Naive thymus-derived CD8-positive, alpha-beta T cell (primary cell): ENCODE data around the gene SIRT4. TPM values are rescaled to one million over a fixed set of nuclear protein-coding genes. Genes with fewer than 3 reads are reported as not detected.

Experiments used
- ATAC-seq, 2 donors: fragments of 150-1000 bp; cut with Tn5 transposase in 1 of 2; sonication (Bioruptor Pico), chemical (Tn5 transposase) in 1 of 2; 1 replicate in 1 of 2; 2 replicates in 1 of 2; pipeline ENCODE4 v1.10.0; 2021; ENCODE audit warnings: mild to moderate bottlenecking in 2 of 2, moderate library complexity in 2 of 2
- POLR2A ChIA-PET: fragments of 350-600 bp; sonication (Branson Sonifier 250); formaldehyde crosslinking; loops from one replicate; lab custom pipeline; 2021; ENCODE audit warnings: antibody characterized with exemption; lab: Charles Lee
- DNase-seq, 10 donors: peaks; one replicate each; pipeline versions ENCODE4 v3.0.0 to v3.0.0-alpha.2; 2020 to 2022
- H3K27ac Mint-ChIP-seq, 10 donors: one replicate each; pipeline ENCODE4 v1.8.0; 2020 to 2022; ENCODE audit warnings: mild to moderate bottlenecking in 10 of 10, mixed read lengths in 10 of 10, moderate library complexity in 4 of 10, inconsistent platforms in 1 of 10
- H3K27me3 Mint-ChIP-seq, 5 donors: one replicate each; pipeline ENCODE4 v1.8.0; 2021 to 2022; ENCODE audit warnings: mixed read lengths in 5 of 5
- H3K36me3 Mint-ChIP-seq, 3 donors: one replicate each; pipeline ENCODE4 v1.8.0; 2020 to 2022; ENCODE audit warnings: mixed read lengths in 3 of 3, mild to moderate bottlenecking in 2 of 3, inconsistent platforms in 1 of 3
- H3K4me1 Mint-ChIP-seq, 4 donors: one replicate each; pipeline ENCODE4 v1.8.0; 2021 to 2022; ENCODE audit warnings: mixed read lengths in 4 of 4
- H3K4me3 Mint-ChIP-seq, 10 donors: one replicate each; pipeline ENCODE4 v1.8.0; 2020 to 2022; ENCODE audit warnings: mild to moderate bottlenecking in 10 of 10, mixed read lengths in 10 of 10, moderate library complexity in 6 of 10, inconsistent platforms in 1 of 10
- H3K9me3 Mint-ChIP-seq, 9 donors: one replicate each; pipeline ENCODE4 v1.8.0; 2020 to 2022; ENCODE audit warnings: mixed read lengths in 9 of 9, mild to moderate bottlenecking in 3 of 9, inconsistent platforms in 1 of 9, moderate library complexity in 1 of 9
- polyA plus RNA-seq, 3 donors: library from polyadenylated mRNA; unstranded; fragments of 300-500 nt; fragmentation: Illumina TruSeq; gene quantifications; one replicate each; pipeline ENCODE4 v1.2.3, GENCODE V29; 2021
- total RNA-seq, 8 experiments: library from RNA in 2 of 8; stranded (reverse) in 2 of 8; gene quantifications; one replicate each; pipeline ENCODE4 v1.2.3 and lab custom pipeline; 2021 to 2026

Gene SIRT4
- total and polyA plus RNA-seq, 5 experiments from 2014 or later = 1.9 to 4.1 (median 2.4) TPM

DNA sequence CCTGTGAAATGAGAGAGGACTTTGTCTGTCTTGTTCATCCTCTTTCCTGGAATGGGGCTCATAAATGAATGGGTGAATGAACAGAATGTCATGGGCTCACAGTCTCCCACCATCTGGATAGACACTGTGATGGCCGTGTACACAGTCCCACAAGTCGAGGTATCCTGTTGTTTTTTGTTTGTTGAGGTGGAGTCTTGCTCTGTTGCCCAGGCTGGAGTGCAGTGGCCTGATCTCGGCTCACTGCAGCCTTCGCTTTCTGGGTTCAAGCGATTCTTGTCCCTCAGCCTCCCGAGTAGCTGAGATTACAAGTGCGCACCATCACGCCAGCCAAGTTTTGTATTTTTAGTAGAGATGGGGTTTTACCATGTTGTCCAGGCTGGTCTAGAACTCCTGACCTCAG, 41.6 kb downstream of the SIRT4 start:
- no peak overlapping the region for H3K27ac Mint-ChIP-seq
- no peaks in the 10 kb centered on the region for H3K4me1 Mint-ChIP-seq
- POLR2A ChIA-PET = no interaction called here
- peaks cover 0 to 2% (median 0%) of the 10 kb centered on the region in 5 donors for H3K27me3 Mint-ChIP-seq
- H3K4me3 Mint-ChIP-seq = no peak overlapping the region
- DNase-seq = no peak
- peaks cover 0 to 2% (median 0%) of the 10 kb centered on the region in 3 donors for H3K36me3 Mint-ChIP-seq
- ATAC-seq = no peak
- H3K9me3 Mint-ChIP-seq = peaks cover 0 to 4% (median under 1%) of the 10 kb centered on the region in 9 donors

DNA sequence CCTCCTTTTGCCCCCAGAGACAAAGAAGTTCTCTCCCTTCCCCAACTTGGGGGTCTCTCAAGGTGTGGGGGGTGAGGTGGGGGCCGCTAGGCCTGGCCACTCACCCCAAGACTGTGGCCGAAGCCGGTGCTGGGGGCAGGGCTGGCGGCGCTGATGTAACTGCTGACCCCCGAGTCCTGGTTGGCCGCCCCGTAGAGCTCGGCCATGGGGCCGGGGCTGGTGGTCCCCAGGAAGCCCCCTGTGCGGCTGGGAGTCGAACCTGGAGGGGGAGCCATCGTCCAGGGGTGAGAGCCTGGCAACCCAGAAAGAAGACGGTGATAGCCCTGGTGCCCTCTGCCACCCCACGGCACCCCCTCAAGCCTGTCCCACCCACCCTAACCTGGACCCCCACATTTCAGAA, 43.9 kb downstream of the SIRT4 start:
- no peak overlapping the region for H3K4me3 Mint-ChIP-seq
- H3K36me3 Mint-ChIP-seq = no peaks in the 10 kb centered on the region
- no peaks in the 10 kb centered on the region for H3K9me3 Mint-ChIP-seq
- H3K27me3 Mint-ChIP-seq = peaks cover 0 to 2% (median 0%) of the 10 kb centered on the region in 5 donors
- H3K27ac Mint-ChIP-seq = no peak overlapping the region
- ATAC-seq (no peak), DNase-seq (no peak)
- no peaks in the 10 kb centered on the region for H3K4me1 Mint-ChIP-seq
- POLR2A ChIA-PET = no interaction called here

DNA sequence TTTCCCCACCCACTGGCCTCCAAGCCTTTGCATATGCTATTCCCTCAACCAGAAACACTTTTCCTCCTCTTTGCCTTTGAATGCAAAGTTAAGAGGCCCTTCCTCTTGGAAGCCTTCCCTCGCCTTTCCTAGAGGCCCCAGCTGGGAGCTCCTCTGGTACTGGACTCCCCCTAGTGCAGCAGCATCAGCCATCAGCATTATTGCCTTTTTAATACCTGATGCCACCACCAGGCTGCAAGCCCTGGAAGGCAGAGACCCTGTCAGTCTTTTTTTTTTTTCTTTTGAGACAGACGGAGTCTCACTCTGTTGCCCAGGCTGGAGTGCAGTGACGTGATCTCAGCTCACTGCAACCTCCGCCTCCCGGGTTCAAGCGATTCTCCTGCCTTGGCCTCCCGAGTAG, 44.6 kb downstream of the SIRT4 start:
- ATAC-seq = no peak
- H3K27me3 Mint-ChIP-seq = peaks cover 0 to 3% (median 0%) of the 10 kb centered on the region in 5 donors

DNA sequence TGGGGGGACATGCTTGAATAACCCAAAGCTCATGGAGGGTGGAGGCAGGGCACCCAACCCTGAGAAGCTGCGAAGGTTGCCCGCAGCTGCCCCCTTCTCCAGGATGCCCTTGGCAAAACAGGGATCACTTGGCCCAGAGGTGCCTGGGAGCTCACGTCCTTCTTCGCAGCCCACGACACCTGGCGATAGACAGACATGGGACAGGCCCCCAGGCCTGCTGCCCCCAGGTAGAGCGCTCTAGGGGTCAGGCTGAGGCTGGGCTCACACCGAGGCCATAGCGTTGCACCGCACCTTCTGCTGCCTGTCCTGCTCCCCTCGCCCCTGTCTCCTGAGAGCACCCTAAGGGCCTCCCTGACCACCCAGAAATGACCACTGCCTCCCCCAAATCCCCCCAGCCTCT, 45.6 kb downstream of the SIRT4 start:
- Mint-ChIP-seq H3K27me3 (peaks cover 0 to 4% (median 0%) of the 10 kb centered on the region in 5 donors), H3K4me1 (no peaks in the 10 kb centered on the region), H3K27ac (no peak overlapping the region), H3K9me3 (no peaks in the 10 kb centered on the region), H3K4me3 (no peak overlapping the region), H3K36me3 (no peaks in the 10 kb centered on the region)
- no peak for ATAC-seq
- POLR2A ChIA-PET = no interaction called here
- DNase-seq = no peak

More for the DNA sequence above, 44.6 kb downstream of the SIRT4 start:
- no peaks in the 10 kb centered on the region for H3K4me1 Mint-ChIP-seq
- no peaks in the 10 kb centered on the region for H3K36me3 Mint-ChIP-seq
- H3K27ac Mint-ChIP-seq = no peak overlapping the region
- H3K4me3 Mint-ChIP-seq = no peak overlapping the region
- no peak for DNase-seq
- H3K9me3 Mint-ChIP-seq = no peaks in the 10 kb centered on the region
- POLR2A ChIA-PET = no interaction called here

DNA sequence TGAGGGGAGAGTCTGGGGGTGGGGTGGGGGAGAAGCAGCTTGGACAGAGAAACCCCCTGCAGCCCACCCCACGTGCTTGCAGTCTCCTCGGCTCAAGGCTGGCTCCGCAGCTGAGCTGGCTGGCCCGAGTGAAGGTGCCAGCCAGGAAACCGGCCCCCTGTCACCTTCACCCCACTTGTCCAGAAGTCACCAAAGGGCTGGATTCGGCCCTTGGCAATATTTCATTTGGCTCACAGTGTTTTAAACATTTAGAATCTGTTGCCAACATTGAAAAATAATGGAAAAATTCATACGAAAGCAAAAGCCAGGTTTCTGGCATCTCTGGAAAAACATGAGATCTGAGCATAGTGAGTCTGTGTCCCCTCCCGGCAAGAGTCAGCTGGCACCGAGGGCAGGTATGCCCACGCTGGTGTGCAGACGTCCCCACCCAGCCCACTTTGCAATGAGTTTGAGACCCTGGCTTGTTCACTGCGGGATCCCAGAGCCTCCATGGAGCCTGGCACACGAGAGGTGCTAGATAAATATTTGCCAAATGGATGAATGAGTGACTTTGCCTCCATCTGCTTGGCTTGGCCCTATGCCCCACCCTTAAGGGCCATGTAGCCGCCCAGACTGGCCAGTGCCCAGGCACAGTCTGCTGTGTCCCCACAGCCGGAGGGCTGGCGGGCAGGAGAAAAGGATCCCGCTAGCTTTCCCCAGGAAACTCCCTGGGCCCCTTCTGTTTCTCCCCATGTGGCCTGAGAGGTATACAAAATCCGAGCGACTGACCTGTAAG, 48.6 kb downstream of the SIRT4 start:
- H3K4me3 Mint-ChIP-seq = no peak overlapping the region
- no peaks in the 10 kb centered on the region for H3K9me3 Mint-ChIP-seq
- H3K36me3 Mint-ChIP-seq = no peaks in the 10 kb centered on the region
- ATAC-seq (no peak), DNase-seq (no peak)
- H3K4me1 Mint-ChIP-seq = no peaks in the 10 kb centered on the region
- peaks cover 0 to 9% (median 3%) of the 10 kb centered on the region in 5 donors for H3K27me3 Mint-ChIP-seq
- POLR2A ChIA-PET = no interaction called here
- no peak overlapping the region for H3K27ac Mint-ChIP-seq

DNA sequence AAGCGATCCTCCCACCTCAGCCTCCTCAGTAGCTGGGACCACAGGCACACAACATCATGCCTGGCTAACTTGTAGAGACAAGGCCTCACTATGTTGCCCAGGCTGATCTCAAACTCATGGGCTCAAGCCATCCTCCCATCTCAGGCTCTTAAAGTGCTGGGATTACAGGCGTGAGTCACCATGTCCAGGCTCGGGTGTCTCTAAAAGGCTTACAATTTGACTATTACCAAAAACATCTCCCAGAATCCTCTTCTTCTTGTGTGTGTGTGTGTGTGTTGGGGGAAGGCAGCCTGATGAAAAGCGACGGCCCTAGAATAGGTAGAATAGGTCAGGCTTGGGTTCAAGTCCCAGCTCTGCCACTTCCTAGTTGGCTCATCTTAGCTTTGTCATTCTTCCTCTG, 50.0 kb downstream of the SIRT4 start:
- no peak for ATAC-seq
- POLR2A ChIA-PET = interaction anchor here (0.7 kb wide), 1 partner anchor 15 kb away, joined by 3 read pairs; no protein-coding TSS in a partner anchor
- H3K9me3 Mint-ChIP-seq = no peaks in the 10 kb centered on the region

DNA sequence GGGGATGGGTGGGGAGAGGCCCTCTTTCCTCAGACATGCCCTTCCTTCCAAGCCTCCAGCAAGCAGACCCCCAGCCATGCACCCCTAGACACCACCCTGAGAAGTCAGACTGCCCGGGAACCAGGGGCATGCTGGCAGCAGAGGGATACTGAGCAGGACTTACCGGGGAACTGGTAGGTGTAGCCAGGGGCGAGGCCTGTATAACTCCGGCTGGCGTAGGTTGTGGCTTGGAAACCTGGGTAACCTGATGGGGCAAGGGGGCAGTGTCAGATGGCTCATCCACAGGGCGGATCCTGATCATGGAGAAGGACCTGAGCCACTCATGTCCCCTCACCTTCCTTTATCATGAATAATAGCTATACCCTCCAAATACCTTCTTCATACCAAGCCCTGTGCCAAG, 51.0 kb downstream of the SIRT4 start:
- no peak overlapping the region for H3K4me3 Mint-ChIP-seq
- no peaks in the 10 kb centered on the region for H3K36me3 Mint-ChIP-seq
- POLR2A ChIA-PET = no interaction called here
- ATAC-seq = no peak
- H3K9me3 Mint-ChIP-seq = no peaks in the 10 kb centered on the region
- peaks cover 0 to 3% (median 0%) of the 10 kb centered on the region in 4 donors for H3K4me1 Mint-ChIP-seq
- no peak overlapping the region for H3K27ac Mint-ChIP-seq
- no peak for DNase-seq
- H3K27me3 Mint-ChIP-seq = peaks cover 3 to 19% (median 13%) of the 10 kb centered on the region in 5 donors

More for the DNA sequence above, 50.0 kb downstream of the SIRT4 start:
- no peak overlapping the region for H3K4me3 Mint-ChIP-seq
- H3K4me1 Mint-ChIP-seq = no peaks in the 10 kb centered on the region
- DNase-seq = no peak
- no peak overlapping the region for H3K27ac Mint-ChIP-seq
- H3K27me3 Mint-ChIP-seq = peaks cover 0 to 11% (median 7%) of the 10 kb centered on the region in 5 donors
- no peaks in the 10 kb centered on the region for H3K36me3 Mint-ChIP-seq

DNA sequence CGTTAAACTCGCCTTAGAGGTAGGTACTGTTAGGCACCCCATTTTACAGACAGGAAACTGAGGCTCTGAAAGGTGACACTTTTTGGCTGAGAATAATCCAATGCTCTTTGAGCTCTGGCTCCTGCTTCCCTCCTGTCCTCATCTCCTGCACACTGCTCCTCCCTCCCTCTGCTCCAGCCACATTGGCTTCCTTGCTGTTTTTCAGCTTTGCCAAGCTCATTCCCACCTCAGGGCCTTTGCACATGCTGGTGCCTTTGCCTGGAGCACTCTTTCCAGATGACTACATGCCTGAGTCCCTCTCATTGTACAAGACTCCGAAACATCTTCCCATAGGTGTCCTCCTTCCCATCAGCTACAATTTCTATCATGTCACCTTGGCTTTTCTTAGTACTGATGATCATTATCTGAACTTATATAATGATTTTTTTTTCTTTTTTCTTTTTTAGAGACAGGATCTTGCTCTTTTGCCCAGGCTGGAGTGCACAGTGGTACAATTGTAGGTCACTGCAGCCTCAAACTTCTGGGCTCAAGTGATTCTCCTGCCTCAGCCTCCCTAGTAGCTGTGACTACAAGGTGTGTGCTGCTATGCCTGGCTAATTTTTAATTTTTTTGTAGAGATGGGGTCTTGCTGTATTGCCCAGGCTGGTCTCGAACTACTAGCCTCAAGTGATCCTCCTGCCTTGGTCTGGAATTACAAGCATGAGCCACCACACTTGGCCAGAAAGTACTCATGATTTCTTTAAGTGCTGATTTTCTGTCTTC, 51.6 kb downstream of the SIRT4 start:
- ATAC-seq = no peak
- Mint-ChIP-seq H3K9me3 (no peaks in the 10 kb centered on the region), H3K27me3 (peaks cover 3 to 25% (median 15%) of the 10 kb centered on the region in 5 donors), H3K36me3 (no peaks in the 10 kb centered on the region), H3K27ac (peak overlapping the region in 1 of 10 donors; percentile 52), H3K4me1 (peaks cover 0 to 3% (median 0%) of the 10 kb centered on the region in 4 donors), H3K4me3 (no peak overlapping the region)
- POLR2A ChIA-PET = interaction anchor here (0.6 kb wide), 1 partner anchor 555 kb away, joined by 4 read pairs; no protein-coding TSS in a partner anchor
- DNase-seq = no peak

DNA sequence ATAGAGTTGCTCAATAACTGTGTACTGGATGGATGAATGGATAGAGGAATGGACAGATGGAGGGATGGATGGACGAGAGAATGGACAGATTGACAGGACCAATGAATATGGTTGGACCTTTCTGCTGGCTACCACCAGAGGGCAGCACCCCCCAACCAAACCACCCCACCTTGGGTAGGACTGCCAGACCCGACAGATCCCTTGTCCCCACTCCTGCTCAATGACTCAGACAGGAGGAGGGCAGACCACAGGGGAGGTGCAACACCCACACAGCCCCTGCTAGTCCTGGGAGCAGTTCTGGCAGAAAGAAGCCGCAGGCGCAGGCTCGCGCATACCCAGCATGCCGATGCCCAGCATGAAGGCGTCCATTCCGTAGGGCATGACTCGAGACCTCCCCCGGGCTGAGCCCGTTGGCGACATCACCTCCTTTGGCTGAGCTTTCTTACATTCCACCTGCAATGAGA, 54.5 kb downstream of the SIRT4 start:
- no peak overlapping the region for H3K27ac Mint-ChIP-seq
- no peaks in the 10 kb centered on the region for H3K36me3 Mint-ChIP-seq
- ATAC-seq (peak; percentile 82 to 98), DNase-seq (peak; percentile 52 to 82 (median 66))
- no peak overlapping the region for H3K4me3 Mint-ChIP-seq
- POLR2A ChIA-PET = no interaction called here
- peaks cover 0 to 5% (median 2%) of the 10 kb centered on the region in 4 donors for H3K4me1 Mint-ChIP-seq
- H3K27me3 Mint-ChIP-seq = peaks cover 16 to 53% (median 31%) of the 10 kb centered on the region in 5 donors
- H3K9me3 Mint-ChIP-seq = no peaks in the 10 kb centered on the region

DNA sequence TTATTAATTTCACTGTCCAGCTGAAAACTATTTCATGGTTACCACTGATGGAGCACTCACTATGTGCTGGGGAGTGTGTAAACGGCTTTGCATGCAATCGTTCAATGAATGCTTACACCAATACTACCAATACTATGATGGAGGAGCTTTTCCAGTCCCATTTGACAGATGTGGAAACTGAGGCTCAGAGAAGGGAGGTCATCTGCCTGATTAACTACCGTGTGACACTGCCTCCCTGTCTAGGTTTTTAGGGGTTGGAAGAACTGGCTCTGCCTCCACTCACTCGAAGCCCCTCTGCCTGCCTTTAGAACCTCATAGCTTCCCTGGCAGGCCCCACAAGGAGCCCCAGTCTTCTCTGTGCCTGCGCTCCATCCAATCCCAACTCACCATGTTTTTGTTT, 55.0 kb downstream of the SIRT4 start:
- no peak for ATAC-seq
- H3K4me1 Mint-ChIP-seq = peaks cover 3 to 7% (median 5%) of the 10 kb centered on the region in 4 donors
- H3K27me3 Mint-ChIP-seq = peaks cover 17 to 58% (median 32%) of the 10 kb centered on the region in 5 donors
- POLR2A ChIA-PET = no interaction called here
- H3K9me3 Mint-ChIP-seq = no peaks in the 10 kb centered on the region
- H3K36me3 Mint-ChIP-seq = no peaks in the 10 kb centered on the region
- DNase-seq = no peak
- H3K27ac Mint-ChIP-seq = no peak overlapping the region
- no peak overlapping the region for H3K4me3 Mint-ChIP-seq

DNA sequence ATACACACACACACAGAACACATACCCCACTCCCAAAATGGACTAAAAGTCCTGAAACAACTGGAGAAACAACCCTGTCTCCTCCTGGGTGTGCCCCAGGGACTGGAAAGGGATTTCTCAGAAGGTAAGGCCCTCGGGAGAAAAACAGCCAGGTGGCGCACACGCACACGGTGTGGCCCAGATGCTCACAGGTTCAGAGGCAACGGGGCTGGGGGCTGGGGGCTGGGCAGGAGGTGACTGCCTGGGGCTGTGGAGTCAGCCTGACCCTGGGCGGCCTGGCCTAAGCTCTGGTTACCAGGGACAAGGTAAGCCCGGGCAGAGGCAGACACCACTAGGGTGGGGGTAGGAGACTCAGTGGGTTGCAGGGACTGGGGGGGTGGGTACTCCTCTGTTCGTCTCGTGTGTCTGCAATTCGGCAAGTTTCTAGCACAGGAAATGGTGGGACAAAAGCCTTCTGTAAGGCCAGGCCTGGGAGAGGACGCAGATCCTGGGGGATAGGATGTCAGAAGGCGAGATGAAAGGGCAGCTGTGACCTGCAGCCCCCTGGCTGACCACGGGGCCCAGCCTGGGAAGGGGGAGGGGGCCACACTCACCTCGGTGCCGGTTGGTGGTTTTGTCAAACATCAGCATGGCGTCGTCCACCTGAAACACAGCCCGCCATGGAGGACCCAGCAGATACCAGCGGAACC, 56.4 kb downstream of the SIRT4 start:
- Mint-ChIP-seq H3K4me3 (no peak overlapping the region), H3K27me3 (peaks cover 22 to 69% (median 46%) of the 10 kb centered on the region in 5 donors), H3K9me3 (no peaks in the 10 kb centered on the region), H3K27ac (no peak overlapping the region), H3K36me3 (no peaks in the 10 kb centered on the region), H3K4me1 (peaks cover 6 to 11% (median 7%) of the 10 kb centered on the region in 4 donors)
- DNase-seq (peak in 1 of 10 donors; percentile 60), ATAC-seq (no peak)
- POLR2A ChIA-PET = interaction anchor here (0.6 kb wide), 1 partner anchor 90 kb away, joined by 3 read pairs; no protein-coding TSS in a partner anchor

DNA sequence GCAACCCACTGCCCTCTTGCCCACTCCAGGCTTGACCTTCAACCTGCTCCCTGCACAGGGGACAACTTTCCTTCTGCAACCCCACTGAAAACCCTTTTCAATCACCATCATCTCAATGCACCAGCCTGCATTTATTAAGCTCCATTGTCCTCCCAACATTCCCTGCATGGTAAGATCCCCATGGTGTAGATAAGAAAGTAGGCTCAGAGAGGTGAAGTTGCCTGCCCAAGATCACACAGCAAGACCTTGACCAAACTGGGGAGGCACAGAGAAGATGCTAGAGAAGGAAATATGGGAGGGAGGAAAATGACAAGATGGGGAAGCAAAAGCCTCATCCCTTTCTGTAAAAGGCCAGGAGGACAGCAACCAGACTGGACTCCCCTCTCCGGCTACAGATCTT, 57.0 kb downstream of the SIRT4 start:
- Mint-ChIP-seq H3K4me3 (no peak overlapping the region), H3K4me1 (peaks cover 6 to 11% (median 7%) of the 10 kb centered on the region in 4 donors), H3K9me3 (no peaks in the 10 kb centered on the region), H3K27ac (no peak overlapping the region), H3K36me3 (no peaks in the 10 kb centered on the region), H3K27me3 (peaks cover 24 to 70% (median 51%) of the 10 kb centered on the region in 5 donors)
- POLR2A ChIA-PET = interaction anchor here (0.6 kb wide), 1 partner anchor 91 kb away, joined by 3 read pairs; no protein-coding TSS in a partner anchor
- DNase-seq = no peak
- ATAC-seq = no peak
